ENCODE measurements around the gene C7. TPM values are rescaled to one million over a fixed set of nuclear protein-coding genes. Genes with fewer than 3 reads are reported as not detected.

Gene C7
- total and polyA plus RNA-seq, 2 of the 8 experiments (the other 6 are each of a cell fraction or from before 2014, with no cell fraction given): 0.08 TPM; not detected in 1

GRCh38 chr5:40860711-40861110, 48.6 kb upstream of the C7 start:
- H3K56ac ChIP-seq (replicated peaks; ENCODE audit: insufficient read length, low read depth, low read length): no peak overlapping the region
- H3K79me2 ChIP-seq (ENCODE audit: control insufficient read depth in 1 of 2, insufficient read depth in 2 of 2, low read length in 2 of 2): no peaks in the 10 kb centered on the region
- no peaks in the 10 kb centered on the region for H3K23me2 ChIP-seq (ENCODE audit: low read depth, low read length)
- no peak overlapping the region for H3K23ac ChIP-seq (ENCODE audit: insufficient read length)
- no peak overlapping the region for H3K4me3 ChIP-seq (ENCODE audit: extremely low read depth in 1 of 4, insufficient read depth in 2 of 4, low read depth in 3 of 4, low read length in 4 of 4)
- POLR2A ChIA-PET (ENCODE audit: partially characterized antibody): interaction anchor here (1.1 to 2.8 kb wide), 3 partner anchors 11 to 28 kb away, joined by 3 to 8 read pairs (median 6); partner anchors contain the start of gene RPL37
- 0 out of 4 replicates have a peak, but pooled peaks cover 2 to 5% of the 10 kb centered on the region in 2 experiments for H3K9me3 ChIP-seq (ENCODE audit: insufficient read depth in 2 of 2, low read depth in 1 of 2, low read length in 1 of 2)
- H3K4me1 ChIP-seq (replicated peaks in 1 of 4; ENCODE audit: control insufficient read depth in 3 of 4, insufficient read depth in 4 of 4, low read length in 3 of 4): no peaks in the 10 kb centered on the region
- no peak overlapping the region for H3K14ac ChIP-seq (ENCODE audit: insufficient read length)
- no peaks in the 10 kb centered on the region for H3K27me3 ChIP-seq (replicated peaks in 1 of 4; ENCODE audit: control insufficient read depth in 3 of 4, extremely low read depth in 1 of 4, insufficient read depth in 3 of 4, low read length in 3 of 4)
- H2BK12ac ChIP-seq (ENCODE audit: low read depth, low read length): no peak overlapping the region
- H4K20me1 ChIP-seq (replicated peaks in 1 of 2; ENCODE audit: control insufficient read depth in 1 of 2, insufficient read depth in 2 of 2, low read length in 2 of 2): no peaks in the 10 kb centered on the region
- no peaks in the 10 kb centered on the region for H3K79me1 ChIP-seq (ENCODE audit: low read depth, low read length)
- H4K8ac ChIP-seq (ENCODE audit: extremely low read depth, insufficient read depth, low read length): no peak overlapping the region
- H3K18ac ChIP-seq (ENCODE audit: extremely low read depth, low read length): no peak overlapping the region
- no peak overlapping the region for H2BK5ac ChIP-seq (ENCODE audit: low read depth, low read length)
- CTCF ChIA-PET (ENCODE audit: partially characterized antibody): no interaction called here
- H2BK20ac ChIP-seq (ENCODE audit: low read length): no peak overlapping the region
- no peaks in the 10 kb centered on the region for H3K36me3 ChIP-seq (ENCODE audit: control insufficient read depth in 2 of 4, insufficient read depth in 4 of 4, low read length in 3 of 4)
- no peak overlapping the region for H3K27ac ChIP-seq (ENCODE audit: low read depth, low read length)
- H4K91ac ChIP-seq (replicated peaks; ENCODE audit: insufficient read length, low read length): no peak overlapping the region
- no peak overlapping the region for H2AFZ ChIP-seq (ENCODE audit: low read length)
- DNase-seq (ENCODE audit: low read depth in 1 of 2, low spot score in 2 of 2) (no peak), FAIRE-seq (no peak)
- H2BK15ac ChIP-seq (ENCODE audit: low read length): no peak overlapping the region
- no peak overlapping the region for H2AK5ac ChIP-seq (ENCODE audit: low read depth, low read length)
- H2BK120ac ChIP-seq (replicated peaks; ENCODE audit: low read depth, low read length): no peak overlapping the region
- no peak overlapping the region for H3K4ac ChIP-seq (replicated peaks; ENCODE audit: insufficient read length, low read depth, low read length)
- no peak overlapping the region for H4K5ac ChIP-seq (ENCODE audit: insufficient read length, low read depth, low read length)
- no peak overlapping the region for H3K9ac ChIP-seq (replicated peaks in 1 of 4; ENCODE audit: extremely low read depth in 1 of 4, low read depth in 3 of 4, low read length in 3 of 4)
- no peak overlapping the region for H3K4me2 ChIP-seq (ENCODE audit: insufficient read depth in 1 of 2, low read depth in 2 of 2, low read length in 2 of 2)
- TF ChIP-seq, protein P1, sequence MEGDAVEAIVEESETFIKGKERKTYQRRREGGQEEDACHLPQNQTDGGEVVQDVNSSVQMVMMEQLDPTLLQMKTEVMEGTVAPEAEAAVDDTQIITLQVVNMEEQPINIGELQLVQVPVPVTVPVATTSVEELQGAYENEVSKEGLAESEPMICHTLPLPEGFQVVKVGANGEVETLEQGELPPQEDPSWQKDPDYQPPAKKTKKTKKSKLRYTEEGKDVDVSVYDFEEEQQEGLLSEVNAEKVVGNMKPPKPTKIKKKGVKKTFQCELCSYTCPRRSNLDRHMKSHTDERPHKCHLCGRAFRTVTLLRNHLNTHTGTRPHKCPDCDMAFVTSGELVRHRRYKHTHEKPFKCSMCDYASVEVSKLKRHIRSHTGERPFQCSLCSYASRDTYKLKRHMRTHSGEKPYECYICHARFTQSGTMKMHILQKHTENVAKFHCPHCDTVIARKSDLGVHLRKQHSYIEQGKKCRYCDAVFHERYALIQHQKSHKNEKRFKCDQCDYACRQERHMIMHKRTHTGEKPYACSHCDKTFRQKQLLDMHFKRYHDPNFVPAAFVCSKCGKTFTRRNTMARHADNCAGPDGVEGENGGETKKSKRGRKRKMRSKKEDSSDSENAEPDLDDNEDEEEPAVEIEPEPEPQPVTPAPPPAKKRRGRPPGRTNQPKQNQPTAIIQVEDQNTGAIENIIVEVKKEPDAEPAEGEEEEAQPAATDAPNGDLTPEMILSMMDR (IDR thresholded peaks at IDR 0.05; ENCODE audit: control extremely low read depth in 1 of 3, insufficient read depth in 1 of 3, low read depth in 1 of 3, low read length in 3 of 3): no peak
- TF ChIP-seq POLR2A (IDR thresholded peaks at IDR 0.05; ENCODE audit: control extremely low read depth in 1 of 2, low read depth in 2 of 2, low read length in 2 of 2) (no peak), EP300 (IDR thresholded peaks at IDR 0.05; ENCODE audit: borderline replicate concordance in 1 of 2, low read depth in 2 of 2, low read length in 2 of 2) (no peak), E2F6 (IDR thresholded peaks at IDR 0.05) (no peak), EZH2 (IDR thresholded peaks at IDR 0.05; ENCODE audit: low read depth, low read length, severe bottlenecking) (no peak), NANOG (IDR thresholded peaks at IDR 0.05; ENCODE audit: insufficient read depth, low read depth, low read length, poor library complexity, severe bottlenecking) (no peak), SAP30 (IDR thresholded peaks at IDR 0.05; ENCODE audit: insufficient read depth, insufficient replicate concordance, low read length) (no peak), GTF2F1 (IDR thresholded peaks at IDR 0.05; ENCODE audit: borderline replicate concordance, low read depth, low read length) (no peak), HDAC6 (IDR thresholded peaks at IDR 0.05; ENCODE audit: low read depth, low read length) (no peak), MAFK (IDR thresholded peaks at IDR 0.05; ENCODE audit: low read depth, low read length) (no peak), RNF2 (IDR thresholded peaks at IDR 0.05; ENCODE audit: borderline replicate concordance, low read depth, low read length, missing control alignments, poor library complexity, severe bottlenecking) (no peak)
